K562 (cell line): ENCODE measurements around the gene CYRIA. TPM values are rescaled to one million over a fixed set of nuclear protein-coding genes. Genes with fewer than 3 reads are reported as not detected.

Experiments used
- ATAC-seq: fragments of 200-7000 bp; cut with Tn5 transposase; 3 replicates; pipeline ENCODE4 v1.9.1; 2020; ENCODE audit warnings: moderate library complexity
- BruUV-seq: library from RNA; stranded (reverse); fragments of 400-500 nt; replicated peaks from 2 replicates; lab custom pipeline; 2021; lab: Mats Ljungman, UMichigan
- CTCF ChIA-PET: fragments of 300-600 bp; formaldehyde crosslinking; extraction: SDS; loops from one replicate; lab custom pipeline; 2021; ENCODE audit warnings: low intra/inter-chr PET ratio; lab: Yijun Ruan, JAX
- POLR2A ChIA-PET: fragments of 300-600, 350-650 bp; sonication (Branson Sonifier 250); formaldehyde crosslinking; extraction: SDS; loops from one replicate; lab custom pipeline; 2021; ENCODE audit warnings: antibody characterized with exemption, inconsistent platforms; lab: Yijun Ruan, JAX
- DNase-seq, 4 experiments: peaks; one replicate each; pipeline versions ENCODE4 v3.0.0 to v3.0.0-alpha.2; 2011 to 2018; ENCODE audit warnings: low spot score in 3 of 4, mixed read lengths in 3 of 4; ENCODE audit errors: extremely low read depth in 1 of 4
- FAIRE-seq: peaks from 2 replicates; lab custom pipeline; 2011; peaks lifted over from hg19 to GRCh38; lab: Jason Lieb, UNC
- H2AFZ ChIP-seq: 2 replicates; pipeline ENCODE4 v1.6.0; 2011; ENCODE audit warnings: low read depth, low read length, control low read depth, inconsistent platforms
- H3K27ac ChIP-seq: fragments of 200-600 bp; 3 replicates; pipeline ENCODE4 v1.8.0; 2011; ENCODE audit warnings: low read depth, mild to moderate bottlenecking, control low read depth, inconsistent platforms, low read length, moderate library complexity, mixed read lengths; ENCODE audit errors: extremely low read depth
- H3K27me3 ChIP-seq, 2 experiments: fragments of 300-600 bp in 1 of 2; 2 replicates in 1 of 2; 3 replicates in 1 of 2; pipeline versions ENCODE4 v1.6.0 to v1.8.0; 2011; ENCODE audit warnings: inconsistent platforms in 2 of 2, low read length in 2 of 2, mild to moderate bottlenecking in 1 of 2, mixed read lengths in 1 of 2, moderate library complexity in 1 of 2; ENCODE audit not compliant: control insufficient read depth in 2 of 2, insufficient read depth in 2 of 2
- H3K36me3 ChIP-seq: fragments of 300-600 bp; 3 replicates; pipeline ENCODE4 v1.8.0; 2011; ENCODE audit warnings: mild to moderate bottlenecking, low read length, inconsistent platforms; ENCODE audit not compliant: control insufficient read depth, insufficient read depth
- H3K4me1 ChIP-seq, 2 experiments: fragments of 200-600 bp in 1 of 2; replicated peaks in 1 of 2; 2 replicates in 1 of 2; 3 replicates in 1 of 2; pipeline versions ENCODE4 v1.5.1 to v1.8.0; 2011; ENCODE audit warnings: inconsistent platforms in 2 of 2, low read length in 2 of 2, mild to moderate bottlenecking in 1 of 2, mixed read lengths in 1 of 2, moderate library complexity in 1 of 2; ENCODE audit not compliant: control insufficient read depth in 2 of 2, insufficient read depth in 2 of 2
- H3K4me2 ChIP-seq: 2 replicates; pipeline ENCODE4 v1.6.1; 2011; ENCODE audit warnings: low read length, control low read depth, inconsistent platforms, mixed read lengths; ENCODE audit not compliant: insufficient read depth
- H3K4me3 ChIP-seq: fragments of 200-600 bp; sonication (generic), shearing (Covaris generic); 2 replicates; pipeline ENCODE4 v1.5.1; 2016; ENCODE audit warnings: control low read depth, inconsistent platforms
- H3K79me2 ChIP-seq: fragments of 200-600 bp; 3 replicates; pipeline ENCODE4 v1.8.0; 2011; ENCODE audit warnings: low read length, inconsistent platforms; ENCODE audit not compliant: control insufficient read depth, insufficient read depth
- H3K9ac ChIP-seq, 2 experiments: 2 replicates each; pipeline versions ENCODE4 v1.6.0 to v1.6.1; 2011; ENCODE audit warnings: low read depth in 2 of 2, low read length in 2 of 2, control low read depth in 1 of 2, inconsistent platforms in 1 of 2, mild to moderate bottlenecking in 1 of 2, mixed read lengths in 1 of 2; ENCODE audit not compliant: insufficient read depth in 1 of 2
- H3K9me1 ChIP-seq: one replicate; pipeline ENCODE4 v1.6.0; 2011; ENCODE audit warnings: inconsistent platforms, mild to moderate bottlenecking, low read length, moderate library complexity; ENCODE audit not compliant: control insufficient read depth, insufficient read depth
- H3K9me3 ChIP-seq: replicated peaks from 2 replicates; pipeline ENCODE4 v1.5.1; 2011; ENCODE audit warnings: low read depth, low read length, inconsistent platforms; ENCODE audit not compliant: control insufficient read depth, insufficient read depth
- H4K20me1 ChIP-seq: replicated peaks from 2 replicates; pipeline ENCODE4 v1.6.1; 2011; ENCODE audit warnings: low read length, inconsistent platforms, mixed read lengths; ENCODE audit not compliant: control insufficient read depth, insufficient read depth
- UBTF ChIP-seq, 2 experiments: IDR thresholded peaks; 2 replicates each; pipeline ENCODE4 v1.6.1; 2012; ENCODE audit warnings: improper control_type of control experiment in 2 of 2, low read depth in 2 of 2, low read length in 2 of 2, borderline replicate concordance in 1 of 2
- ZSCAN29 ChIP-seq: fragments of 450-650 bp; IDR thresholded peaks from 2 replicates; pipeline ENCODE4 v1.6.1; 2017
- WGBS: fragments of 100-300 bp; shearing (Covaris generic); methylation state at CpG from one replicate; pipeline ENCODE4 v1.1.6; 2016; ENCODE audit warnings: low coverage, mixed read lengths; ENCODE audit not compliant: insufficient coverage; ENCODE audit errors: missing lambda C conversion rate; 5-methylcytosine and 5-hydroxymethylcytosine counted together
- in situ Hi-C: fragments of 300-500 bp; cut with MboI; formaldehyde crosslinking; loops from 4 replicates; pipeline ENCODE4 v1.15.0; 2018; ENCODE audit warnings: inconsistent platforms, mixed read lengths
- intact Hi-C: fragments of 100-400 bp; cut with micrococcal nuclease; formaldehyde crosslinking; loops from 2 replicates; pipeline ENCODE4 v1.14.2; 2022
- polyA plus RNA-seq, 8 experiments: library from polyadenylated mRNA; depleted of rRNA in 4 of 8; stranded (reverse) in 5 of 8; unstranded in 3 of 8; fragments of >200 nt; fragmentation: Nextera tagmentation in 2 of 8; fragmentation: Illumina TruSeq in 1 of 8; extraction: Ambion mirVana in 2 of 8; extraction: Trizol in 1 of 8; gene quantifications; 2 replicates each; pipeline versions ENCODE4 v1.2.1 to v1.2.3, GENCODE V29; 2011 to 2014; ENCODE audit warnings: inconsistent platforms in 1 of 8, missing spikeins in 1 of 8
- total RNA-seq, 7 experiments: library from RNA; depleted of rRNA in 6 of 7; stranded (reverse); fragments of >200 nt in 6 of 7; fragmentation: Illumina TruSeq in 2 of 7; extraction: Trizol in 2 of 7; gene quantifications; 2 replicates each; pipeline versions ENCODE4 v1.2.1 to v1.2.3, GENCODE V29; 2011 to 2021; ENCODE audit warnings: low replicate concordance in 1 of 7
- TF ChIP-seq, protein P1 (sequence below): sonication (generic); formaldehyde crosslinking; IDR thresholded peaks from 2 replicates; pipeline ENCODE4 v1.8.0; 2022; ENCODE audit warnings: missing genetic modification reagents, mild to moderate bottlenecking, moderate library complexity, borderline replicate concordance

Gene CYRIA
- total and polyA plus RNA-seq, 9 of the 15 experiments (the other 6 are each of a cell fraction or from before 2014, with no cell fraction given) = 0.84 to 5.6 (median 3.0) TPM

- in situ Hi-C loops = no loop called here
- H4K20me1 ChIP-seq = no peaks in the 10 kb centered on the region
- H3K9me3 ChIP-seq = peaks cover 2% of the 10 kb centered on the region; the same call in 1 of the 2 replicates
- H2AFZ ChIP-seq = no peak overlapping the region
- no peaks in the 10 kb centered on the region for H3K79me2 ChIP-seq
- no peak overlapping the region for H3K9ac ChIP-seq
- TF ChIP-seq UBTF (IDR thresholded peaks at IDR 0.05; ENCODE audit: borderline replicate concordance in 1 of 2, low read depth in 2 of 2, low read length in 2 of 2) (no peak), ZSCAN29 (no peak)
- TF ChIP-seq, protein P1, sequence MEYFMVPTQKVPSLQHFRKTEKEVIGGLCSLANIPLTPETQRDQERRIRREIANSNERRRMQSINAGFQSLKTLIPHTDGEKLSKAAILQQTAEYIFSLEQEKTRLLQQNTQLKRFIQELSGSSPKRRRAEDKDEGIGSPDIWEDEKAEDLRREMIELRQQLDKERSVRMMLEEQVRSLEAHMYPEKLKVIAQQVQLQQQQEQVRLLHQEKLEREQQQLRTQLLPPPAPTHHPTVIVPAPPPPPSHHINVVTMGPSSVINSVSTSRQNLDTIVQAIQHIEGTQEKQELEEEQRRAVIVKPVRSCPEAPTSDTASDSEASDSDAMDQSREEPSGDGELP (CRISPR knock-in tag) = no peak
- WGBS = 0% methylated on average over 1 of the region's 1 CpG
- no peaks in the 10 kb centered on the region; a peak in 1 of 5 replicates for H3K4me1 ChIP-seq
- no TSS peak for BruUV-seq
- H3K4me3 ChIP-seq = no peak overlapping the region
- FAIRE-seq = no peak
- H3K36me3 ChIP-seq = no peaks in the 10 kb centered on the region
- no peaks in the 10 kb centered on the region for H3K27me3 ChIP-seq
- H3K4me2 ChIP-seq = no peak overlapping the region
- no peak overlapping the region for H3K27ac ChIP-seq
- no peak for ATAC-seq
- ChIA-PET CTCF (no interaction called here), POLR2A (no interaction called here)
- H3K9me1 ChIP-seq = no peaks in the 10 kb centered on the region
- intact Hi-C loops = no loop called here
- DNase-seq = no peak
These were observed 8.5 kb upstream of the CYRIA start for GRCh38 chr2:16674154-16674553.
